HEK293T (cell line): ENCODE results near the gene BTBD1.

Experiments
- BHLHE40 ChIP-seq: fragments of 450-650 bp; IDR thresholded peaks from 2 replicates; pipeline ENCODE4 v1.6.1; 2016; ENCODE audit warnings: mild to moderate bottlenecking, moderate library complexity, borderline replicate concordance
- CTBP1 ChIP-seq: fragments of 450-650 bp; IDR thresholded peaks from 2 replicates; pipeline ENCODE4 v1.6.1; 2016; ENCODE audit warnings: borderline replicate concordance
- ELF4 ChIP-seq: fragments of 450-650 bp; IDR thresholded peaks from 2 replicates; pipeline ENCODE4 v1.6.1; 2017; ENCODE audit warnings: antibody characterized with exemption
- FOXK2 ChIP-seq: fragments of 450-650 bp; IDR thresholded peaks from 2 replicates; pipeline ENCODE4 v1.6.1; 2016; ENCODE audit warnings: mild to moderate bottlenecking
- FOXM1 ChIP-seq: fragments of 450-650 bp; IDR thresholded peaks from 2 replicates; pipeline ENCODE4 v1.6.1; 2017; ENCODE audit warnings: mild to moderate bottlenecking, borderline replicate concordance
- HDGF ChIP-seq: fragments of 450-650 bp; IDR thresholded peaks from 2 replicates; pipeline ENCODE4 v1.6.1; 2017; ENCODE audit warnings: antibody characterized with exemption, borderline replicate concordance
- L3MBTL2 ChIP-seq: fragments of 450-650 bp; conservative IDR thresholded peaks from 2 replicates; pipeline ENCODE4 v1.6.1; 2016; ENCODE audit warnings: mild to moderate bottlenecking
- LEF1 ChIP-seq: fragments of 450-650 bp; IDR thresholded peaks from 2 replicates; pipeline ENCODE4 v1.6.1; 2017; ENCODE audit warnings: mild to moderate bottlenecking, borderline replicate concordance
- SP1 ChIP-seq: fragments of 450-650 bp; IDR thresholded peaks from 2 replicates; pipeline ENCODE4 v1.6.1; 2017
- TARDBP ChIP-seq: fragments of 450-650 bp; IDR thresholded peaks from 2 replicates; pipeline ENCODE4 v1.6.1; 2016

DNA sequence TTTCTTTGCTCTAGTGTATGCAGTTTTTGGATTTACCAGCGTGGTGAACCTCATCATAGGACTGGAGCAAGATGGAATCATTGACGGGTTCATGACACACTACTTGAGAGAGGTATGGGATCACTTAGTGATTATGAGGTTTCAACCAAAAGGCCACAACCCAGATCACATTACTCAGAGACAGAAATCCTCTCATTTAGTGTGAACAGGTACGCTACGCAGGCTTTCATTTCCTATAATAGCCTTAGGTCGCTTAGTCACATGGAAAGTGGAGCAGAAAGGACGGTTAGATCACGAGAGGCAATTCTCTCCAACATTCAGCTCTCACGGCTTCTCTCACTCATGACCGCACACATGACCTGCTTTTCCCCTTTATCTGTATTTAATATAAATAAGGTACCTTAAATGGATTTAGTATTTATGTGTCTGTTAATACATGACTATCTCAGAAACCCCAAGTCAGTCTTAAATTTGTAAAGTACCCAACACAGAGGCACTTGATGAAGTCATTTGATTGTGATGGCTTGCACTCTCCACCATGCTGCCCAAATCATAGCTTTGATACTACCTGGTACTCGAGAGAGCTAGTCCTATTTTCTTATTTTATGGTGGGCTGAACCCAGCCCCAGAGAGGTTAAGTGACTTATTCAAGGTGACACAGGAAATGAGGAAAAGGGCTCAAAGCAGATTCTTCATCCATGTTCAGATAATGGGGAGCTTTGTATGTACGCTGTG, 48.9 kb upstream of the BTBD1 start:
- TF ChIP-seq SP1 (no peak), ELF4 (no peak), CTBP1 (no peak), FOXK2 (no peak), LEF1 (no peak), TARDBP (no peak), BHLHE40 (no peak), HDGF (no peak), FOXM1 (no peak), L3MBTL2 (no peak)
